Stomach smooth muscle (tissue), 2 donors: Measurements from ENCODE around the gene CDH4.

Experiments
- H3K27ac ChIP-seq: one replicate; pipeline ENCODE4 v1.7.0; 2013; ENCODE audit warnings: mild to moderate bottlenecking, low read length, inconsistent platforms
- H3K27me3 ChIP-seq, 2 donors: one replicate each; pipeline ENCODE4 v1.7.0; 2013; ENCODE audit warnings: low read length in 2 of 2; ENCODE audit not compliant: insufficient read depth in 2 of 2, control insufficient read depth in 1 of 2
- H3K36me3 ChIP-seq, 2 donors: one replicate each; pipeline ENCODE4 v1.7.0; 2013; ENCODE audit warnings: low read length in 2 of 2; ENCODE audit not compliant: control insufficient read depth in 2 of 2, insufficient read depth in 2 of 2
- H3K4me1 ChIP-seq: one replicate; pipeline ENCODE4 v1.7.0; 2013; ENCODE audit warnings: low read length; ENCODE audit not compliant: control insufficient read depth, insufficient read depth
- H3K4me3 ChIP-seq, 2 donors: one replicate each; pipeline ENCODE4 v1.7.0; 2013; ENCODE audit warnings: low read length in 2 of 2
- H3K9ac ChIP-seq, 2 donors: one replicate each; pipeline ENCODE4 v1.7.0; 2013; ENCODE audit warnings: low read length in 2 of 2, mild to moderate bottlenecking in 1 of 2
- H3K9me3 ChIP-seq, 2 donors: one replicate each; pipeline ENCODE4 v1.7.0; 2013; ENCODE audit warnings: low read length in 2 of 2; ENCODE audit not compliant: control insufficient read depth in 2 of 2
- donor health status: healthy.
- donor health status: Pancreatic carcinoma.

The CDH4 gene

DNA sequence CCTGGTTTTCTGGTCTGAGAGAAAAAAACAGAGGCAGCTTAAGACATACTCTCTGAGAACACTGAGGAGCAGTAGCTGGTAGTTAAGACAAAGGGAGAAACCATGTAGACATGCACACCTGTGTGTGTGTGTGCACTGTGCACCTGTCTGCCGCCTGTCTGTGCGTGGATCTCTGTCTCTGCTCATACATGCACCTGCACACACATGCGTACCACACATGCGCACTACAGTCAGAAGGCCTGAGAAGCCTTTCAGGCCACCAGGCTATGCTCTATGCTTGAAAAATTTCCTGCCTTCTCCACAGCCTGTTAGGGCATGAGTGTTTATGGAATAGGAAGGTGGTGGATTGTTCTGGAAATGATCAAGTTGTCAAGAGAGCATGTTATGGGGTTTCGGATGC lies 103.5 kb downstream of the CDH4 start:
- Histone ChIP-seq H3K4me3 (no peak overlapping the region), H3K4me1 (peaks cover 3% of the 10 kb centered on the region), H3K27me3 (peaks cover 0 to 20% of the 10 kb centered on the region in 2 donors), H3K9ac (no peak overlapping the region), H3K27ac (no peak overlapping the region), H3K36me3 (no peaks in the 10 kb centered on the region), H3K9me3 (no peaks in the 10 kb centered on the region)

DNA sequence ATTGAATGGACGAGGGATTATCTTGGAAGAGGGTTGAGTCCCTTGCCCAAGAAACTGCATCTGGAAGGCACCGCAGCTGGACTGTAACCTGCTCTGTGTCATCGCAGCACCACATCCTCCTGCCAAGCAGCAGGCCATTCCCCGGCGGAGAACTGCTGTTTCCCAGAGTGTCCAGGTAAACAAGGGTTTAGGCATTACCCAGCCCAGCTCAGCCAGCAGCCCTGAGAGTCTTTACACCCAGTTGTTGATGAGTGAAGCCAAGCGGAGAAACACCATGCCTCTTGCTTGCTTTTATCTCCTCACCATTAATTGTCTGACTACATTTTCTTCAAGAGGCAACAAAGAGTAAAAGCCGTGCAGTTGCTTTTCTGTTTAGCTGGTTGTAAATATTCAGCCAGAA lies 104.1 kb downstream of the CDH4 start:
- no peak overlapping the region for H3K4me3 ChIP-seq
- peaks cover 3% of the 10 kb centered on the region for H3K4me1 ChIP-seq
- H3K27ac ChIP-seq, result no peak overlapping the region
- no peak overlapping the region for H3K9ac ChIP-seq
- peaks cover 0 to 18% of the 10 kb centered on the region in 2 donors for H3K27me3 ChIP-seq
- H3K9me3 ChIP-seq, result no peaks in the 10 kb centered on the region
- no peaks in the 10 kb centered on the region for H3K36me3 ChIP-seq

DNA sequence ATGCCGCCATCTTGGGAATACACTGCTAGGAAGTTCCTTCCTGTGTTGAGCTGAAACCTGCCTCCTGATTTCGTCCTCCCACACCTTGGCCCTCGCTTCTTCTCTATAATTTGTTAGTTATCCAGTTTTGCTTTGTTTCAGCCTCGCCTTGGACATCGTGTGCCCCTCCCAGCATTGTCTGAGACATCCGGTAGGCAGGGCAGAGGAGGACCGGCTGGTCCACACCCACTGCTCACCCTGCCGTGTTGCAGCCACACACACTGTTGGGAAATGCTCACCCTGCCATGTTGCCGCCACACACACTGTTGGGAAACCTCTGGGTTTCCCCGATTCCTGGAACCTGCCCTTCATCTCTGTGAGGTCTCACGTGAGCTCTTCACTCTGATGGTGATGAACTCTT lies 105.1 kb downstream of the CDH4 start:
- peaks cover 0 to 18% of the 10 kb centered on the region in 2 donors for H3K27me3 ChIP-seq
- H3K36me3 ChIP-seq, result no peaks in the 10 kb centered on the region
- H3K9me3 ChIP-seq, result no peaks in the 10 kb centered on the region
- no peak overlapping the region for H3K27ac ChIP-seq
- H3K4me1 ChIP-seq, result peaks cover 3% of the 10 kb centered on the region
- no peak overlapping the region for H3K9ac ChIP-seq
- no peak overlapping the region for H3K4me3 ChIP-seq

DNA sequence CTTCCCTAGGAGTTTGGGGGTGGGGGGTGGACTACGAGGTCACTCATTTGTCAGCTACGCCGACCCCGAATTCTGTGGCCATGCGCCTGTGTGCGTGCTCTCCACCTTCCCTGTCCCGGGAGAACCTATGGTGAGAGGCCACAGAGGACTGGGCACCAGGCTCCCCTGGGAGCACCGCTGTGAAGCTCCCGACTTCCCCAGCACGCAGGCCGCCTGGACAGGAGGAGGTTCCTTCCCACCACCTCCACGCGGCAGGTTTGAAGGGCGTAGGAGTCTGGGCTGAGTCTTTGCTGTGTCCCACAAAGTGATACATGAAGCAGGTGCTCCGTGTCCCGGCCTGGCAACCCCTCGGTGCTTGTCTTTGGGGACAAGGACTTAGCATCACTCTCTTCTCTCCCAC lies 107.2 kb downstream of the CDH4 start:
- H3K9me3 ChIP-seq, result no peaks in the 10 kb centered on the region
- no peak overlapping the region for H3K9ac ChIP-seq
- H3K27me3 ChIP-seq, result peaks cover 0 to 14% of the 10 kb centered on the region in 2 donors
- H3K36me3 ChIP-seq, result no peaks in the 10 kb centered on the region
- H3K4me1 ChIP-seq, result peaks cover 3% of the 10 kb centered on the region
- no peak overlapping the region for H3K4me3 ChIP-seq
- H3K27ac ChIP-seq, result no peak overlapping the region

- no peak overlapping the region for H3K9ac ChIP-seq
- no peak overlapping the region for H3K4me3 ChIP-seq
- H3K27ac ChIP-seq, result no peak overlapping the region
- H3K36me3 ChIP-seq, result no peaks in the 10 kb centered on the region
- H3K9me3 ChIP-seq, result peaks cover 0 to 2% of the 10 kb centered on the region in 2 donors
- H3K4me1 ChIP-seq, result peaks cover 3% of the 10 kb centered on the region
- peaks cover 0 to 11% of the 10 kb centered on the region in 2 donors for H3K27me3 ChIP-seq
These were observed 108.2 kb downstream of the CDH4 start for GRCh38 chr20:61360296-61360695.

GRCh38 chr20:61360940-61361339 lies 108.9 kb downstream of the CDH4 start:
- Histone ChIP-seq H3K9ac (no peak overlapping the region), H3K36me3 (no peaks in the 10 kb centered on the region), H3K27ac (no peak overlapping the region), H3K4me3 (no peak overlapping the region), H3K9me3 (peaks cover 0 to 2% of the 10 kb centered on the region in 2 donors), H3K27me3 (peaks cover 0 to 11% of the 10 kb centered on the region in 2 donors), H3K4me1 (peaks cover 3% of the 10 kb centered on the region)

DNA sequence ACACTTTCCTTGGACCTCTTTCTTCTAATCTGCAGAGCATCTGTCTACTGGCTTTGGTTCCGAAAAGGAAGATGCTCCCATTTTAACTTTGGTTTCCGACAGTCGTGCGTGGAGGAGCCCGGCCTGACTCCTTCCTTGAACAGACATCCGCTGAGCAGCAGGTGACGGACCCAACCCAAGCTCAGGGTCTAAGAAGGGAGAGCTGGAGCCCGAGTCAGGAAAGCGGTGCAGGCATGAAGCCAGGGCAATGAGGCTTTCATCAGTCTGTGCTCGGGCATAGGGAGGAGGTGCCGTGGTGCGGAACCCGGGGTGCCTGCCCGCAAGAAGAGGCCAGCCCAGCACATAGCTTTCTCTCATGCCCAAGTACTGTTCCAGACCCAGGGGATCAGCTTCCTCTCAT lies 109.4 kb downstream of the CDH4 start:
- Histone ChIP-seq H3K4me3 (no peak overlapping the region), H3K9me3 (peaks cover 0 to 2% of the 10 kb centered on the region in 2 donors), H3K27ac (no peak overlapping the region), H3K36me3 (no peaks in the 10 kb centered on the region), H3K4me1 (no peaks in the 10 kb centered on the region), H3K27me3 (peaks cover 0 to 11% of the 10 kb centered on the region in 2 donors), H3K9ac (no peak overlapping the region)

DNA sequence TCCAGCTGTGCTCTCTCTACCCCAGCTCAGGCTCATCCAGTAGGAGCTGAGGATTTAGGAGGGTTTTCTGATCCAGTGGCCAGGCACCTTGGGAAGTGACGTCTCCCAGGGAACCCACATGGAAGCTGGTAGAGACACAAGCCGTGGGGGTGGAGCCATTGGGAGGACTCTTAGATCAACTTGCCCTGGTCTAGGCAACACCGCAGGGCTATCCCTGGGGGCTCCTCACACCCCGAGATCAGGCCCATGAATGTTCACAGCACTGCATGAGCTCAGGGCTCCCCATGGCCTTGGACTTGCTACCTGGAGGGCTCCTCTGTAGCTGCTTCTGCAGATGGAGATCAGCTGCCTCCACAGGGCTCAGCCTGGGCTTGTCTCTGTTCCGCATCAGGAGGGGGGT lies 112.1 kb downstream of the CDH4 start:
- Histone ChIP-seq H3K4me1 (no peaks in the 10 kb centered on the region), H3K9me3 (peaks cover 0 to 2% of the 10 kb centered on the region in 2 donors), H3K4me3 (no peak overlapping the region), H3K9ac (no peak overlapping the region), H3K27me3 (peaks cover 0 to 7% of the 10 kb centered on the region in 2 donors), H3K36me3 (no peaks in the 10 kb centered on the region), H3K27ac (no peak overlapping the region)

DNA sequence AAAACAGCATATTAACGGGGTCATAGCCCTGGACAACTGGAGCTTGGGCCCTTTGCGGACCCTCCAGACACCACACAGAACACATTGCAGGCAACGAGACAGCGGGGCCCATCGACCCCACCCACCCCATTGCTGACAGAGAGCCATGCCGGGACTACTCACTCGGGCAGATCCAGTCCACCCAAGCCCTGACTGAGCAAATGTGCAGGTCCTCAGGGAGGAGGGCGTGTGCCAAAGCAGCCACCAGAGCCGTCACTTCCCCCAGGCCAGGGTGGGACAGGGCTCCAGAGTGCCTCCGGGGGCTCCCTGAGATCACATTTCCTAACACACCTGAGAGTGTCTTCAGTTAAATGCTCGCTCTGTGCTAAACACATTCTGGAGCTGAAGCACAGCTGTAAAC lies 114.9 kb downstream of the CDH4 start:
- peaks cover 0 to 2% of the 10 kb centered on the region in 2 donors for H3K9me3 ChIP-seq

DNA sequence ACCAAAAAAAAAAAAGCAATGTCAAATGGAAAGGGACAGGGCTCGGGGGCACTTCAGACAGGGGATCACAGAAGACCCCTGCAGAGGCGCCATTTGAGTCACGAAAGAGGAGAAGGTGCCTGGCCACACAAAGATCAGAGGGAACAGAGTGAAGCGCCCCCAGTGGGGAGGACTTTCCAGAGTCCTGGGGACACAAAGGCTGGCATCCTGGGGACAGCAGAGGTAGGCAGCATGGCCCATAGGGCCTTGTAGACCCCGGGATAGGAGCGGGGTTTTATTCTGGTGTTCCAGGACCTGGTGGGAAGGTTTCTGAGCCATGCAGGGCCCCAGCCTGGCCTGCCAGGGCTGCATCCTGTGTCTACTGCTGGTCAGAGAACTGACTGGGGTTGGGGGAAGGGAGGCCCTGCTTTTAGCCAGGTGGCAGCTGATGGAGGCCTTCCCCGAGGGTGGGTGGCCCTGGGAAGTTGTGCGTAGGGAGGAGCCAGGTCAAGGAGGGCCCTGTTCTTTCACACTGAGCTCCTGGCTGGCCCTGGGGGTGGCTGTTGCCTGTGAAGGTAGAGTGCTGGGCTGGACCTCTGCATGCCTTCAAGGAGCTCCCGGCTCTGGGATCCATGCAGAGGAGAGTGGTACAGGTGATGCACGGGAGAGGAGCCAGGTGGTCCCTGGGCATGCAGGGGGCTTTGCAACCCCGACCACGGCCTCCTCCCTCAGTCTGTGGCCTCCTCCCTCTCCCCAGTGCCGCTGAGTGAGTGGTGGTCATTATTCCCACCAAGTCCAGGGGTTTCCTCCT lies 117.9 kb downstream of the CDH4 start:
- Histone ChIP-seq H3K27me3 (peaks cover 7 to 19% of the 10 kb centered on the region in 2 donors), H3K9me3 (peaks cover 0 to 2% of the 10 kb centered on the region in 2 donors), H3K4me1 (no peaks in the 10 kb centered on the region), H3K9ac (no peak overlapping the region), H3K36me3 (no peaks in the 10 kb centered on the region), H3K27ac (no peak overlapping the region), H3K4me3 (no peak overlapping the region)

More for the DNA sequence above, 114.9 kb downstream of the CDH4 start:
- H3K36me3 ChIP-seq, result no peaks in the 10 kb centered on the region
- no peak overlapping the region for H3K27ac ChIP-seq
- peaks cover 4 to 8% of the 10 kb centered on the region in 2 donors for H3K27me3 ChIP-seq
- no peaks in the 10 kb centered on the region for H3K4me1 ChIP-seq
- H3K4me3 ChIP-seq, result no peak overlapping the region
- H3K9ac ChIP-seq, result no peak overlapping the region

DNA sequence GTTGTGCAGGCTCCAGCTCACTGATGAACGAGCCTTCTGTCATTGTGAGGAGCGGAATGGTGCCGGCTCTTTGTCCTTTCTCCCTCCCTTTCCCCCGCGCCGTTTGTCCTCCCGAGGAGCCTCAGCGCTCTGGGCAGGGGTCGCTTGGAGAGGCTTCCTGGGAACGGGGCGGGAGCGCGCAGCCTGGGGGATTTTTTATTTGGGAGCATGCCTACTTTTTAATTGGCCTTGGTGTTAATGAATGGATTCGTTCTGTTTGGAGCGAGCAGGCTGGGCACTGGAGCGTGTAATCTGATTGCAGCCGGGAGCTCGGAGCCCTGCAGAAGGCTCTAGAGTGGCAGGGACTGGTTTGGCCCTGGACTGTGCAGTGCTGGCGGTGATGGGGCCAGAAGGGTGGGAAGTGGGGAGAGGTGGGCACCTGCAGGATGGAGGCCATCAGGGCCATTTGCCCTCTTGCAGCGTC lies 118.8 kb downstream of the CDH4 start:
- H3K27me3 ChIP-seq, result peaks cover 7 to 19% of the 10 kb centered on the region in 2 donors
- no peak overlapping the region for H3K27ac ChIP-seq
- H3K9ac ChIP-seq, result no peak overlapping the region

More for the DNA sequence above, 118.8 kb downstream of the CDH4 start:
- Histone ChIP-seq H3K4me3 (no peak overlapping the region), H3K9me3 (peaks cover 0 to 6% of the 10 kb centered on the region in 2 donors), H3K4me1 (no peaks in the 10 kb centered on the region), H3K36me3 (no peaks in the 10 kb centered on the region)
